HG03460 (cell line): ENCODE results near the gene ZNF12.
"Not testable (repeated sequence)": the region's sequence is repeated elsewhere in the genome, so short reads cannot be mapped to it uniquely, and the experiment has no call there.

ENCODE experiments used
- ATAC-seq: cut with Tn5 transposase; IDR thresholded peaks from one replicate; pipeline ENCODE4 v1.9.1; 2021; ENCODE audit not compliant: unreplicated experiment

Gene ZNF12

DNA sequence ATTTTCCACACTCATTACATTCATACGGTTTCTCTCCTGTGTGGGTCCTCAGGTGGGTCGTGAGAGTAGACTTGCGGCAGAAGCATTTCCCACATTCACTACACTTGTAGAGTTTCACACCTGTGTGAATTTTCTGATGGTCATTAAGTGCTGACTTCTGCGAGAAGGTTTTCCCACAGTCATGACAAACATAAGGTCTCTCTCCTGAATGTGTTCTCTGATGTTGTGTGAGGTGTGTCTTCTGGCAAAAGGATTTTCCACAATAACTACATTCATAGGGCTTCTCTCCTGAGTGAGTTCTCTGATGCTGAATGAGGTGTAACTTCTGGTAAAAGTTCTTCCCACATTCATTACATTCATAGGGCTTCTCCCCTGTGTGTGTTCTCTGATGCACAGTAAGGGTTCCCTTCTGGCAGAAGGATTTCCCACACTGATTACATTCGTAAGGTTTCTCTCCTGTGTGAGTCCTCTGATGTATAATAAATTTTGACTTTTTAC, 15.1 kb downstream of the ZNF12 start:
- ATAC-seq: no peak

DNA sequence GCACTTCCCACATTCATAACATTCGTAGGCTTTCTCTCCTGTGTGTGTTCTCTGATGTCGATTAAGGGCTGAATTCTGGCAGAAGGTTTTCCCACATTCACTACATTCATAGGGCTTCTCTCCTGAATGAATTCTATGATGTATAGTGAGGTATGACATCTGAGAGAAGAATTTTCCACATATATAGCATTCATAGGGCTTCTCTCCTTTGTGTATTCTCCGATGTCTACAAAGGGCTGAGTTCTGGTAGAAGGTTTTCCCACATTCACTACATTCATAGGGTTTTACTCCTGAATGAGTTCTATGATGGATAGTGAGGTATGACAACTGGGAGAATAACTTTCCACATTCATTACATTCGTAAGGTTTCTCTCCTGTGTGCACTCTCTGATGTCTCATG, 15.6 kb downstream of the ZNF12 start:
- ATAC-seq: no peak

DNA sequence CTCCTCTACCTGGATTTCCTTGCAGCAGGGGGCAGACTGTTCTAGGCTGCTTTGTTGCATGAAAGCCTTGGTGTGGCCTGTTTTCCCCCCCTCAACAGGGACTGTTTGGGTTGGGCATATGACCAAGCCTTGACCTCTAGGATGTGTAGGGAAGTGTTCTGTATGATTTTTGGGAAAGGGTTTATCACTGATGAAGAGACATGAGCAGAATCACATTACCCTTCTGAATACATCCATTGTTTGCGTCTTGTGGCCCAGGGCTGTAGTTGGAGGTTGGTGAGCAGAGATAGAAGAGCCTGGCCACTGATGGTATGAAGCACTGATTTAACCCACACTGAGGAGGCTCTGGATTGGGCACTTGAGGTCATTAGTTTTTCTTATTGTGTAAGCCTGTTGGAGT, 26.6 kb downstream of the ZNF12 start:
- ATAC-seq: no peak

DNA sequence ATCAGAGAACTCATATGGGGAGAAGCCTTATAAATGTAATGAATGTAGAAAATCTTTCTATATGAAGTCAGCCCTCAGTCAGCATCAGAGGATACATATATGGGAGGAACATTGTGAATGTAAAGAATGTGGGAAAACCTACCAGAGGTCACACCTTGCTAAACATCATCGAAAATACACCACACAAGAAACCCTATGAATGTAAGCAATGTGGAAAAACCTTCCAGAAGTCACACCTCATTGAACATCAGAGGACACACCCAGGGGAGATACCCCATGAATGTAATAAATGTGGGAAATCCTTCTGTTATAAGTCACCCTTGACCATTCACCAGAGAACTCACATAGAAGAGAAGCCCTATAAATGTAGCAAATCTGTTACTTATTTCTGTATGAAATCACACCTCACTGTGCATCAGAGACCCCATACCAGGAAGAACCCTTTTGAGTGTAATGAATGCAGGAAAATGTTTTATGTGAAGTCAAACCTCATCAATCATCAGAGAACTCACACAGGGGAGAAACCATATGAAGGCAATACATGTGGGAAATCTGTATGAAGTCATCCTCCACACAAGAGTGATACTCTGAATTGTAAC, 30.8 kb downstream of the ZNF12 start:
- ATAC-seq: no peak

DNA sequence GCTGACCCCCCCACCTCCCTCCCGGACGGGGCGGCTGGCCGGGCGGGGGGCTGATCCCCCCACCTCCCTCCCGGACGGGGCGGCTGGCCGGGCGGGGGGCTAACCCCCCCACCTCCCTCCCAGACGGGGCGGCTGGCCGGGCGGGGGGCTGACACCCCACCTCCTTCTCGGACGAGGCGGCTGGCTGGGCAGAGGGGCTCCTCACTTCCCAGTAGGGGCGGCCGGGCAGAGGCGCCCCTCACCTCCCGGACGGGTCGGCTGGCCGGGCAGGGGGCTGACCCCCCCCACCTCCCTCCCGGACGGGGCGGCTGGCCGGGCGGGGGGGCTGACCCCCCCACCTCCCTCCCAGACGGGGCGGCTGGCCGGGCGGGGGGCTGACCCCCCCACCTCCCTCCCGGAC, 35.9 kb downstream of the ZNF12 start:
- ATAC-seq: not testable (repeated sequence)

DNA sequence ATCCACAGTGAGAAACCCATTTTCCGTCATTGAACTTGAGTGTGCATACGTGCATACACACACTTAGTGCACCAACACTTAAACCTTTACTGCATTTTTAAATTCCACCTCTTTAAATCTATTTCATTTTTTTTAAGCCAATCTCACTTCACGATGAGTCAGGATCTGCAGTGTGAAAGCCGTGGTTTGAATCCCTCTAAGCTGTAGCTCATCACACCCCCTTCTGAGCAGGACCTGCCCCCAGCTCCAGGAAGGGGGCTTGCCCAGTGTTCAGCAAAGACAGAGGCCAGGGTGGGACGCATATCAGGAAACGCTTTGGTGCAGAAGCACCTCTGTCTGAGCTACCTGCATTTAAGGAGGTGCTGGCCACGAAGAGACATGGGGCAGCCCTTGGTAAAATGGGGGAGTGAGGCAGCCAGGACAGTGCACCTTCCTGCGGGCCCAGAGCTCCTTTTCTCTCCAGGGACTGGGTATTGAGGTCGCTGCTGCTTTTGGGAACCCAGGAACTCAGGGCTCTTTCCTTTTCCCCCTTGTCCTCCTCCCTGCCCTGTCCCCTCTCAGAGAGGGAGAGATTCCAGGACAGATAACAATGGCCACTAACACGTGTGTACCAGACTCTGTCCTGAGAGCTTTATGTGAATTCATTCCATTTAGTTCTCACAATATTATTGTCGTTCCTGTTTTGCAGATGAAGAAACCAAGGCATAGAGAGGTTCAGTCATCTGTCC, 48.0 kb downstream of the ZNF12 start:
- ATAC-seq: no peak

DNA sequence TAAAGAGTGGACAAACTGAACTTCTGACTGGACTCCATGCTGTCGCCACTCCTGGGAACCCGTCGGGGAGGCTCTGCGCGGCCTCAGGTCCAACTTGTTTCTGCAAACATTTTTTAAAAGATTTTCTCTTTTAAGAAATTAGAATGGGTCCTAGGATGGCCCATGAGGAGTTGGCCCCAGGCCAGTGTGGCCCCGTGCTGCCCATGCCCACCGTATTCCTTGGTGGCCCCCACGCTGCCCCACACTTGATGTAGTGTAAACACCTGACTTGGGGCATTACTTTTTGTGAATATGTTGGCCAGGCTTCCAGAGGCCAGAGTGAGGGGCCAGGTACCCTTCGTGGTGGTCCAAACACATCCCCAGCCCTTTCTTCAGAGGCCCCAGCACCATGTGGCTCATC, 50.3 kb downstream of the ZNF12 start:
- no peak for ATAC-seq

DNA sequence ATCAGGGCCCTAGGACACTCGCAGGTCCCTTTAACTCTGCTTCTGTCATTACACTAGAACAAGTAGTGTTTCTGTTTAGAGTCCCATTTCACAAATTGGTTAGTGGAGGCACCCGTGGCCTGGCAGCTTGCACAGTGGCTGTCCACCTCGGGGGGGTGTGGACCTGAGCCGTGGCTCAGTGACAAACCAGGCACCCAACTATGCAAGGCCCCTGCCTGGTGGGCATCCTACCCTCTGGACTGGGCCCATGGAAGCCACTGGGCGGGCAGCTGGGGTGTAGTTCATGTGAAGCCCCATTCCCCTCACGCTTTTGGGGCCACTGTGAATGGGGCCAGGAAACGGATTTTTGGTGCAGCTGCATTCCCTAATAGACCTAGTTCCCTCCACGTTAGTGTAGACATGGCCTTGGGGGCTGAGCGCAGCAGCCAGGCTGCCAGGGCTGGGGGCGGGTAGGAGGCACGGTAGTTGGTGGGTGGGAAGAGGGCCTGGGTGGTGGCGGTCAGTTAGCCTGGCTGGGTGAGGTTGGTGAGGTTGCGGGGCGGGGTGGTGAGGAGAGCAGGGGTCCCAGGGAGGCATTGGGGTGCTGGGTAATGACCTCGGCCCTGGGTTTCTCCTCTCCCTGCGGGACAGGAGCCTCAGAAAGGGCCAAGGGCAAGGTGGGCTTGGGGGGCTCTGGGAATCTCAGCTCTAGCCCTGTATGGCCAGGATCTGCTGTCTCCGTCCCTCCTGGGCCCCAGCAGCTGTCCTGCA, 50.9 kb downstream of the ZNF12 start:
- no peak for ATAC-seq

DNA sequence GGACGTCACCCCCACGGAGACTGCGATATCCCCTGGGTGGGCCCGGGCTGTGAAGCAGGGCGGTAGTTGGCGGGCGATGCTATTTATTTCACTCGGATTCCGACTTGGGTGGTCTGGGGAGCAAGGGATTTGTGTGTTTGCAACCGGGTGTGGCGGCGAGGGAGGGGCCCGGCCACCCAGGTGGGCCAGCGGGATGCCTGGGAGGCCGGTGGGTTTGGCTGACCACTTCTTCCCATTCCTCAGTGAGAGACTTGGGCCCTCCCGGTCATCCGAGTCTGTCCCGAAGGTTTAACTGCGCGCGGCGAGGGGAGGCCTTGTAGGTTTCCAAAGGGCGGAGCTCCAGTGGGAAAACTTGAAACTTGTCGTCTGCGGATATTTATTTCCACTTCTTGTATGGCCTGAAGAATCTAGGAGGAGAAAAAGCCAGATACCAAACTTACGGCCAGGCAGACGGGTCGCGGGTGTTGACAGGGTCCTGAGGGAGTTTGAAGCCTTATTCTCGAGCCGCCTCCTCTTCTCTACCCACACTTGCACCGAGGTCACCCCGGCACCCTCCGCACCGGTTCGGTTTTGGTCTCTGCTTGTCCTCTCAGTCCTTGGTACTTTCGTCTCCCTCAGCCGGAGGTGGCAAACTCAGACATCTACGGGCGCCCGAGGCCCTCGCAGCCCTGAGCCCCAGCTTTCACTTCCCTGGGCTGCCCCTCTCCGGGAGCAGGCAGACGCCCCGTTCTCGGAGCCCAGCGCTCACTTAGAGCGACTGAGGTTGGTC, 51.7 kb downstream of the ZNF12 start:
- no peak for ATAC-seq

DNA sequence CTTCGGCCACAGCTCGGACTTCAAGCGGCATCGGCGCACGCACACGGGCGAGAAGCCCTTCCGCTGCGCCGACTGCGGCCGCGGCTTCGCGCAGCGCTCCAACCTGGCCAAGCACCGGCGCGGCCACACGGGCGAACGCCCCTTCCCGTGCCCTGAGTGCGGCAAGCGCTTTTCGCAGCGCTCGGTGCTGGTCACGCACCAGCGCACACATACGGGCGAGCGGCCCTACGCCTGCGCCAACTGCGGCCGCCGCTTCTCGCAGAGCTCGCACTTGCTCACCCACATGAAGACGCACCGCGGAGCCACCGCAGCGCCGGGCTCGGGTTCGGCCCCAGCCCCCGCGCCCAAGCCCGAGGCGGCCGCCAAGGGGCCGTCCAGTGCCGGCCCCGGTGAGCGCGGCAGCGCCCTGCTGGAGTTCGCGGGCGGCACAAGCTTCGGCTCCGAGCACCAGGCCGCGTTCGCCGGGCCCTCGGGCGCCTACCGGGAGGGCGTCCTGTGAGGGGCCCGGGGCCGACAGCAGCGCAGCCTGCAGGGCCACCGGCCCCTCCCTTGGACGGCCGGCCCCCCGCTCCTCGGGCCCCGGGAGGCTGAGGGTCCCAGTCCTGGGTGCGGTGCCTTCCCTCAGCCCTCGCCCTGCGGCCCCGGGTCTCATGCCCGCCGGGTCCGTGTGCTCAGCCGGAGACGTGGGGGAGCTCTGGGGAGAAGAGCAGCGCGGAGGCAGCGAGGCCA, 52.5 kb downstream of the ZNF12 start:
- ATAC-seq: no peak

DNA sequence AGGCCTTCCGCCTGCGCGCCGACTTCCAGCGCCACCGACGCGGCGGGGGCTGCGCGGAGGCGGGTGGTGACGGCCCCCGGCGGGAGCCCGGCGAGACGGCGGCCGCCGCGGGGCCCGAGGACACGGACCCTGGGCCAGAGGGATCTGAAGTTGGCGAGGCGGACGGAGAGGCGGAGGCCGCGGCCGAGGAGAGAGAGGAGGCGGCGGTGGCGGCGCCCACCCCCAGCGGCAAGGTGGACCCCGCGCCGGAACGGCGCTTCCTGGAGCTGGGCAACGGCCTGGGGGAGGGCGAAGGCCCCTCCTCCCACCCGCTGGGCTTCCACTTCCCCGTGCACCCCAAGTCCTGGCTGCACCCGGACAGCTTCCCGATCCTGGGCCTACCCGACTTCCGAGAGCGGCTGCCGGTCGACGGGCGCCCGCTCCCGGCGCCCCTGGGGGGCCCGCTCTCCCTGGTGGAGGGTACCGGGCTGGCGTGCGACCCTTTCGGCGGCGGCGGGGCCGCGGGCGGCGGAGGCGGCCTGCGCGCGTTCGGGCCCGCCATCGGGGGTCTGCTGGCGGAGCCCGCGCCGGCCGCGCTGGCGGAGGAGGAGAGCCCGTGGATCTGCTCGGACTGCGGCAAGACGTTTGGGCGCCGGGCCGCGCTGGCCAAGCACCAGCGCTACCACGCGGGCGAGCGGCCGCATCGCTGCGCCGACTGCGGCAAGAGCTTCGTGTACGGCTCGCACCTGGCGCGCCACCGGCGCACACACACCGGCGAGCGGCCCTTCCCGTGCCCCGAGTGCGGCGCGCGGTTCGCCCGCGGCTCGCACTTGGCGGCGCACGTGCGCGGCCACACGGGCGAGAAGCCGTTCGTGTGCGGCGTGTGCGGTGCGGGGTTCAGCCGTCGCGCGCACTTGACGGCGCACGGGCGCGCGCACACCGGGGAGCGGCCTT, 53.4 kb downstream of the ZNF12 start:
- ATAC-seq: no peak

DNA sequence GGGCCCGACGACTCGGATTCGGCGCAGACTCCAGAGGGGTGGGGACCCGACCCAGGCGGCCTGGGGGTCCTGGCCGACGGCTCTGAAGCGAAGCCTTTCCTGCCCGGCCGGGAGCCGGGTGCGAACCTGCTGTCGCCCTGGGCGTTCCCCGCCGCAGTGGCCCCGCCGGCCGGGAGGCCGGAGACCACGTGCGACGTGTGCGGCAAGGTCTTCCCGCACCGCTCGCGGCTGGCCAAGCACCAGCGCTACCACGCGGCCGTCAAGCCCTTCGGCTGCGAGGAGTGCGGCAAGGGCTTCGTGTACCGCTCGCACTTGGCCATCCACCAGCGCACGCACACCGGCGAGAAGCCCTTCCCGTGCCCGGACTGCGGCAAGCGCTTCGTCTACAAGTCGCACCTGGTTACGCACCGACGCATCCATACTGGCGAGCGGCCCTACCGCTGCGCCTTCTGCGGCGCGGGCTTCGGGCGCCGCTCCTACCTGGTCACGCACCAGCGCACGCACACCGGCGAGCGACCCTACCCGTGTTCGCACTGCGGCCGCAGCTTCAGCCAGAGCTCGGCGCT, 54.2 kb downstream of the ZNF12 start:
- no peak for ATAC-seq

DNA sequence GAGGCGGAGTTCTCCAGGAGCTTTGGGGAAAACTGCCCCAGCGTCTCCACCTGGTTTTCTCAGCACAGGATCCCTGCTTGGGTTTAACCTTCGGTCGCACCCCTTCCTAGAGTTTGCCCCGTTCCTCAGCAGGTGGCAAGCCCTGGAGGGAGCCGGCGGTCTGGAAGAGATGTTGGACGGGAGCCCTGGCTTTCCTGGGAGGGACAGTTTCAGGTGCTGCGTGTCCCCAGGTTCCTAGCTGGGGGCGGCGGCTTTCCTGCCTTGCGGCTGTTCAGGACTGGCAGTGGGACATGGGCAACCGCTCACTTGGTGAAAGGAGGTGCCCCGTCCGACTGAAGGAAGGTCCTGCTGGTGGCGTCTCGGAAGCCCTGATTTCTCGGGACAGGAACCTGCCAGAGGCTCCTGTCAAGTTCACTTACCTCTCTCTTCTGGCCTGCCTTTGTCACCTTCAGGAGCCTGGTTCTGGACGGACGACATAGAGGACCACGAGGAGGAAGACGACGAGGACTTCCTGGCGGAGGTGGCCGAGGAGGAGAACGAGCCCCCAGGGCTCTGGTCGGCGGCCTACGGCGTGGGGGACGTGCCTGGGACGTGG, 54.8 kb downstream of the ZNF12 start:
- ATAC-seq: no peak

DNA sequence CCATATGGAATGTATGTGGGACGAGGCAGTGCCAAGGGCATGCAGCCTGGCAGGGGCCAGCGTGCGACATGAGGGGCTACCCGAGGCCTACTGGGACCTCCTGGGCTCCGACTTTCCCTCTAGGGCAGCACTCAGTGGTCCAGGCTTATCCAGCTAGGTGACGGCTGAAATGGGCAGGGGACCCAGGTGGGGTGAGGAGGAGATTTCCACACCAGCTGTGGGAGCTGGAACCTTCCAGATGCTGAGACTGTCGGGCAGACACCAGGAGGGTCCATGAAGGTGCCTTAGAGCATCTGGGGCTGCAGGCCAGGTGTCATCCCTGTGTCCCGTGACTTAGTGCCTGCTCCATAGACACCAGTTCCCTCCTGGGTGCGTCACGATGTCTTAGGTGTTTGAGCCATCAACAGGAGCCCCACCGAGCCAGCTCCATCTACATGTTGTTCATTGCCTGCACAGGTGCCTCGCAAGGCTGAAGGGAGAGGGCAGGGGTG, 56.2 kb downstream of the ZNF12 start:
- no peak for ATAC-seq

DNA sequence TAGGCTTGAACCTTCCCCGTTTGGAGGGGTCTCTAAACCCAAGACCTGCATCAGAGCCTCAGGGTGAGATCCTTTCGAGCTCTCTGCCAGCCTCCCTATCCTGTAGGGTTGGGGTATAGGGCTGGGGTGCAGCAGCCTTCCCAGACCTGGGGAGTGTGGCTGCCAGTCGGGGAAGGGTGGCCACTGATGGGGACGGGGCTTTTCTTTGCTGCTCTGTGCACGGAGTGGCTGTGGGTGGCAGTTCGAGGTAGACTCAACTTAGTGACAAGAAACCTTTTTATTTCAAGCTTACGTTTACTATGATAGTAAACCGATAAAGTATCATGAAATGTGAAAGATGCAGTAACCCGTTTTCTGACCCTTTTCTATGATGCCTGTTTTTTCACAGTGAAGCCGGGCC, 56.7 kb downstream of the ZNF12 start:
- no peak for ATAC-seq

DNA sequence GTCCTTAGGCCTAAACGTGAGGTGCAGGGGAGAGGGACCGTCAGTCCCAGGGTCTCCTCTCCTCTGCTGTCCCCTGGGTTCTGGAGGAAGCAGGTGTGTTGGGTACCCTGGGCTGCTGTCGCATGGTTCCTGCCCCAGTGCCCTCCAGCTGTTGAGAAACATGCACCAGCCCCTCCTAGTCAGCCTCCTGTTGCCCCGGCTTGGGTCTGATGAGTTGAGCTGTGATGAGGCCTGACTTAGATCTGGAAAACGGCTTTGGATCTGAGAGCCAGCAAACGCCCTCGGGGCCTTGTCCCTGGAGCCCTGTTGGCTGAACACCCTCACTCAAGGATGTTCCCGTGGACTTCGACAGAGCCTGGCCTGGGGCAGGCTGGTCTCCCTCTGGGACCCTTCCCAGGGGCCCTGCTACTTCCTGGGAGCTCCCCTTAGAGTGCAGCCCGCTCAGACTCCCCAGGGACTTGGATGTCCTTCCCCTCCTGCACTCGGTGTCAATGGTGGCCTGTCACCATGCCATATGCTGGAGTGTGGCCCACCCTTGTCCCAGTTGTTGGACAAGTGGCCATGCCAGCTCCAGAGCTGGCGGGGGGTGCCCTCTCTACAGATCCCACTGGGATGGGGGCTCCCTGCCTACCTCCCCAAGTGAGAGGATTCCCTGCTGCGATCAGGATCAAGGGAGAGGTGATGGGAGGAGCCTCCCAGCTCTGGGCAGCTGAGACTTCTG, 57.3 kb downstream of the ZNF12 start:
- ATAC-seq: no peak

DNA sequence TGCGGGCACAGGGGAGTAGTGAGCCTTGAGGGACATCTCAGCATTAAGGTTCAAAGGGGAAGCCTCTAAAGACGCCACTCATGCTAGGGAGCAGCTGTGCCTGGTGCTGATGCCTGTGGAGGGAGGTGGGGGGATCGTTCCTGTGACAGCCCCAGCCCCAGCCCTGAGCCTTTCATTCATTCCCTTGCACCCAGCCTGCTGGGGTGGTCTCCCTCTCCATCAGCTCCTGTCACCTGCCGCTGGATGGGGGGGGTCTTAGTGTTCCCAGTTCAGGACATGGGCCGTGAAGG, 58.0 kb downstream of the ZNF12 start:
- ATAC-seq: no peak

DNA sequence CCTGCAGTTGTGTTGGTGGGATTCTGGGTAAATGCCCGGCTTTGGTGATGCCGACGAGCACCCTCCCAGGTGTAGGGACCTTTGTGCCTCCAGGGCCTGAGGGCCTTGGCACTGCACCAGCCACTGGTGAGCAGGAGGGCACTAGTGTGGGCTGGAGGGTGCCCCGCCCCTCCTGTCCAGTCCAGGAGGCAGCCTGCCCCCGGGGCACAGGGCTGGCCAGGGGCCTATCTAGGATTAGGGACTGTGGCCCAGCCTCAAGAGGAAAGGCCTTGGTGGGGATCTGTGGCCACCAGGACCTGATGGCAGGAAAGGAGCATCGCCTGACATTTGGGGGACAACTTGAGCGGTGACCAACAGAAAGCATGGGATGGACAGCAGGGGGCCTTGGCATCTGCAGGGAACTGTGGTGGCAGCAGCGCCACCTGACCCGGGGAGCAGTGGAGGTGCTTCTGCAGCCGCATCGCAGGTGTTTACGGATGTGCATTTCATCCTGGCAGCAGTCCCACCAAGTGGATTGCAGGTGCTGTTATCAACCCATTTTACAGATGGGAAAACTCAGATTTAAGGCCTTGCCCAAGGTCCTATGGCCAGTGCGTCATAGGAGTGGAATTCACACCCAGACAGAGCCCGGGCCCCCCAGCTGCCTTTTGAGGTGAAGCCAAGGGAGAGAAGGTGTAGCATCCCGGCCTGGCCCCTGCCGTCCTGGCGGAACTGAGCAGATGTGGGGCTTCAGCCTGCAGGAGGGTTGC, 58.5 kb downstream of the ZNF12 start:
- ATAC-seq: no peak
